Cerebellar nuclear complex (tissue), 1 donor: ENCODE measurements around the gene ARL8A.
"Not testable (repeated sequence)": the region's sequence is repeated elsewhere in the genome, so short reads cannot be mapped to it uniquely, and the experiment has no call there.

ENCODE experiments used
- DNase-seq, 2 experiments: peaks; one replicate each; lab custom pipeline; 2025; lab: John Stamatoyannopoulos, UW

ARL8A gene

DNA sequence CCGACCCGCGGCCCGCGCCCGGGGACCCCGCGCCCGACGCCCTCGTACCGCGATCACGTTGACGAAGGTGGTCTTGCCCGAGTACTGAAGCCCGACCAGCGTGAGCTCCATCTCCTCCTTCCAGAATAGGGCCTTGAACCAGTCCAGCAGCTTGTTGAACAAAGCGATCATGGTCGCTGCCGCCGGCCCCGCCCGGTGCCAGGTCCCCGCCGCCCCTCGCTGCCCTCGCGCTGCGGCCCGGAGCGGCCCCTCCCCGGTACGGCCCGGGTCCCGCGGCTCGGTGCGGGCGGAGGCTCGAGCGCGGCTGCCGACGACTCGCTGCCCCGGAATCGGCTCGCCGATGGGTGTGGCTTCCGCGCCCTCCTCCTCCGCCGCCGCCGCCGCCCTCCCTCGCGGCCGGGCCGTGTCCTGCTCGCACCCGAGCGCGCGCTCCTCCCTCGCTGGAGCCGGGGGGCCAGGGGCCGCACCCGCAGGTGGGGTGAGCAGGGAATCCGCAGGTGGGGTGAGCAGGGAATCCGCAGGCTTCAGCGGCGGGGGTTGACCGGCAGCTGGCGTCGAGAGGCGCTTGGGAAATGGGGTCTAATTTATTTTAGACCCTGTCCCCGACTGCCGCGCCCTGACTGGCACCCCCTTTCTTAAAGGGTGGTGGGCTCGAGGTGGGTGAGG lies at the start of gene ARL8A:
ARL8A (minus strand) TSS at position 336 of the 666 bp plus-strand sequence; CDS start at position 171, 165 bp downstream.
- no peak for DNase-seq

DNA sequence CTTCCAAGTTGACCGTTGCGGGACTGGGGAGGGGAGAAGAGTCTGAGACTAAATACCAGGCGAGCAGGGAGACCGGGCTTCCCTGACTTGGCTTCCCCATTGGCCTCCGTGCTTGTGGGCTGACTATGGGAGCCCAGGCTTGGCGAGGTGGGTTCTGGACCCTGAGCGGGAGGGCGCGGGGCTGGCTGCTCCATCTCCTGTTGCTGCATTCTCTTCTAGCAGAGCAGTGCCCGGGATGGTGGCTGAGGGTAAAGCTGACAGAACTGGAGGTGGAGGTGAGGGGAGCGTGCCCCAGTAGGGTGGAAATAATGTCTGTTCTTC lies 49.8 kb upstream of the ARL8A start:
- DNase-seq = no peak

DNA sequence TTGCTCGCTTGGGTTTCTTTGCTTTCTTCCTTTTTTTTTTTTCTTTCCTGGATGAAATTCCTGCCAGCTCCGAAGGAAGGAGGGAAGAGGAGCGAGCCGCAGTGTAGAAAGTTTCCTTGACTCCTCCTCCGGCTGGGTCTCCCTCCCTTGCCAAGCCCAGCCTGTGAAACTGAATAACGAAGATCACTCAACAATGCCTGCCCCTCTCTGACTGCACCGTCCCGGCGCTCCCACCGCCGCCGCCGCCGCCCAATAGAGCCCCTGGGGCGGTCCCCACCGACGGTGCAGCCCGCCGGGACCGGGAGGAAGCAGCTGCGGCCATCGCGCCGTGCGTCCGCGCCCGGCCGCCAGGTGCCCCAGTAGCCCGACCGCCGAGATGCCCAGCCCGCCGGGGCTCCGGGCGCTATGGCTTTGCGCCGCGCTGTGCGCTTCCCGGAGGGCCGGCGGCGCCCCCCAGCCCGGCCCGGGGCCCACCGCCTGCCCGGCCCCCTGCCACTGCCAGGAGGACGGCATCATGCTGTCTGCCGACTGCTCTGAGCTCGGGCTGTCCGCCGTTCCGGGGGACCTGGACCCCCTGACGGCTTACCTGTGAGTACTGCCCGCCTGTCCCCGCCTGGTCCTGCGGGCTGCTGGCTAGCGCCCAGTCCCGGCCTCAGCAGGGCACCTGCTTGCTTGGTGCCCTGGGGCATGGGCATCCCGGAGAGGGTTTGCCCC lies 49.2 kb upstream of the ARL8A start, which contains the start of gene LGR6:
LGR6 (plus strand) TSS at position 186 of the 714 bp plus-strand sequence; CDS start at position 377, 191 bp downstream.
- no peak for DNase-seq

DNA sequence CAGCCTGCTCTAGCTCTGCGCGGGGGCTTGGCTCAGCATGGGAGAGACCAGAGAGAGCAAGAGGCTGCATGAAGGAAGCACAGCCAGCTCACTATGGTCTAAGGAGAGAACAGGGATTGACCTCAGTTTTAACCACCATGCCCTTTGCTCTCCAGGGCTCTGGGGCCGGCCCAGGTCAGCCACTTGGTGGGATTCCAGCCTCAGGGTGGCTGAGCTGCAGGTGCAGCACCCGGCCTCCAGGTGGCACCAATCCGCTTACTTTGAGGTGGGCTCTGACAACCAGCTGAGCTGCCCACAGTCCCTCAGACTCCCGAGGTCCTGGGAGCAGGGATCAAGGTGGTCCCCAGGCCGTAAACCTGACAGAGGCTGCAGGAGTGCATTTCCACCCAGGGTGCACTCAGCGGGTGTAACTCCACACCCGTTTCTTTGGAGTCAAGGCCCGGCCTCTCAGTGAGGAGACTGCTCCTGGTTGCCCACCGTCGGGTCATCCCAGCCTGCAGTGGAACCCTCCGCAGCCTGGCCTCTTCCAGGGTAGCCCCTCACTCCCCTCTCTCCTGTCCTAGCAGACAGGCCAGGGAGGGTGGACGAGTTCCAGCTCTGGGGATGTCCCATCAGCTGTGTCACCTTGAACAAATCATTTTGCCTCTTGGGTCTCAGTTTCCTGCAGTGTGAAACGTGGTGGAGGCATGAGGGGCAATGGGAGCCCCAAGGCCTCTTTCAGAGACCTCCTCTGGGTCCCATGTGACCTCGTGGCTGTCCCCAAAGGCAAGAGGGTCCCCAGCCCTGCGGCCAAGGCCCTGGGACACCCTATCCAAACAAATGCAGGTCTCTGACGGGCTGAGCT lies 48.5 kb upstream of the ARL8A start:
- no peak for DNase-seq

DNA sequence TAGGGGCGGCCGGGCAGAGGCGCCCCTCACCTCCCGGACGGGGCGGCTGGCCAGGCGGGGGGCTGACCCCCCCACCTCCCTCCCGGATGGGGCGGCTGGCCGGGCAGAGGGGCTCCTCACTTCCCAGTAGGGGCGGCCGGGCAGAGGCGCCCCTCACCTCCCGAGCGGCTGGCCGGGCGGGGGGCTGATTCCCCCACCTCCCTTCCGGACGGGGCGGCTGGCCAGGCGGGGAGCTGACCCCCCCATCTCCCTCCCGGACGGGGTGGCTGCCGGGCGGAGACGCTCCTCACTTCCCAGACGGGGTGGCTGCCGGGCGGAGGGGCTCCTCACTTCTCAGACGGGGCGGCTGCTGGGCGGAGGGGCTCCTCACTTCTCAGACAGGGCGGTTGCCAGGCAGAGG lies 46.9 kb upstream of the ARL8A start:
- DNase-seq = not testable (repeated sequence)

DNA sequence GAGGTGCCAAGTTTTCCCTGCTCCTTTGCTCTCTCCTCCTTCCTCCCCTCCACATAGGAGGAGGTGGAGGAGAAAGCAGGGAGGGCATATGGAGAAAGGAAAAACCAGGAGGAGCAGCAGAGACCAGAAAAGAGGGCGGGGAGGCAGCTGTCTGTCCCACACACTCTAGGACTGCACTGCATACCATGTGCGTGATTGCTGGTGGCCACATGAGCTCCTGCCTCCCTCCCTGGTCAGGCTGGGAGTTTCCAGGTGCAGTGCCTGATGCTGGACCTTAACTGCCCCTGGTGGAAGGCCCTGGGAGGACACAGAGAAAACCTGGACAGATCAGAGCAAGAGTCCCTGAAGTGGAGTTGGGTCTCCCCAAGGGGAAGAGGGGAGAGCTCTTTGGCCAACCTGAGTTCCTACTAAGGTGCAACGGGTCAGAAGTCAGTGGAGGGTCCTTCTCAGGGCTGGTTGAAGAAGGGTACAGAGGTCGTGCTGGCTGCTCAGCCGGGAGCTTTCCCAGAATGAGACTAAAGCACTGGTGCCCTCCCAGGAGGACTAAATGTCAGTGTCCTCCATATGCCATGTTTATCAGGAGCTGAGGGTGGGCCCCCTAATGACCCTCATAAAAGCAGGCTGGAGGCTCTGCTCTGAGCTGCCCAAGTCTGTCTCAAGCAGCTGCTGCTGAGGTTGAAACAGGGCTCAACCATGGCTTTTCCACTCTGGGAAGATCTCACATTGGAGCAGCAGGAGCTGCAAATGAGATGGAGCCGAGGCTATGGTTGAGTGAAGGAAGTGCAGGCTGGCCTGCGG lies 45.6 kb upstream of the ARL8A start:
- no peak for DNase-seq

DNA sequence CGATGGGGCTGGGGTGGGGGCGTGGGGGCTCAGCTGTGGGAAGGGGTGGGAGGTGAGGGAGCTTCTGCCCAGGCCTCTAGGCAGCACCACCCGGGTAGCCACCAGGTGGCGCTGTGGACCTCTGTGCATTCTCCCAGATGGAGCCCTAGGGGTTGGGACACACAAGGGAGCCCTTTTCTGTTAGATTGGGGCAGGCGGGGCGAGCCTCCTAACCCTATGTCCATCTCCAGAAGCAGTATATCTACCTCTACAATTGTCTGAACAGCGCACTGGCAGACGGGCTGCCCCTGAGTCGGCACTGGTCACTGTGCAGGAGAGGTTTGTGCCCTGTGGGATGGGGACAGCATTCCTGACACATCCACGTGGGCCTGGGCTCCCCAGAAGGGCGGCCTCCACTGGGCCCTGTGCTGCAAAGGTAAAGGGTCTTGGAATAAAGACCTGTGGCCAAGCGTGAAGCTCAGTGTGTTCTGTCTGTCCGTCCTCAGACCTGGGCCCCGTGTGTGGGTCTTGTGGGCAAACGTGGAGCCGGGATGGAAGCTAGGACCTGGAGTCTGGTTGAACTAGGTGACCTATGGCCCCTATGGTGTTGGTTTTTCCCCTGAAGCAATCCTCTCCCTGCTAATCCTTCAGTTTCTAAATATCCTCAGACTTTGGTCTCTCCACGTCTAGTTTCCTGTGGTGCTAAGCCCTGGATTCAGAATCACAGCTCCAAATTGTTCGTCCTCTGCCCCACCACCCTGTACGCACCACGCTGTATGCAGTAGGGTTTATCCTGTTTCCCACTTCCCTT lies 44.7 kb upstream of the ARL8A start:
- DNase-seq = no peak

DNA sequence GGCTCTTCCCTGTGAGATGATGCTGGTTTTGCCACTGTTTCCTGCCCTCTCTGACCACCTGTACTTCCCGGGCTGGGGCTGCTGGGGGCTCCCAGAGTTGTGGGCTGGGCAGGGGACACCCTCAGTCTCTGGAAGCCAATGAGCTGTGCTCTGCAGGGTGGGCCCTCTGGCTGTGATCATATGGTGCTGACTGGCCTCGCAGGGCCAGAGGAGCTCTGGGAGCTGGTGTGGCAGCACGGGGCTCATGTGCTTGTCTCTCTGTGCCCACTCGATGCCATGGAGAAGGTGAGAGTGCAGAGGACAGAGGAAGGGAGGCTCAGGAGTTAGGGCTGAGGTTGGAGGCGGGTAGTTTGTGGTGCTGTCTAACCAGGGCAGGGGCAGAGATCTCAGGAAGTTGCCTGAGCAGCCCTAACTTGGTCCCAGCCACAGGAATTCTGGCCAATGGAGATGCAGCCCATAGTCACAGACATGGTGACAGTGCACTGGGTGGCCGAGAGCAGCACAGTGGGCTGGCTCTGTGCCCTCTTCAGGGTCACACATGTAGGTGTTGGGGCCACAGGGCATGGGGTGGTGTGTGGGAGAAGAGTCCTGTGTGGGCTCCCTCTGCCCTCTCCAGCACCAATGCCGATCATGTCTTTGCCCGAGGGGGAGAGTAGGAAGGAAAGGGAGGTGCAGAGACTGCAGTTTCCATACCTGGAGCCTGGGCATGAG lies 43.3 kb upstream of the ARL8A start:
- no peak for DNase-seq

DNA sequence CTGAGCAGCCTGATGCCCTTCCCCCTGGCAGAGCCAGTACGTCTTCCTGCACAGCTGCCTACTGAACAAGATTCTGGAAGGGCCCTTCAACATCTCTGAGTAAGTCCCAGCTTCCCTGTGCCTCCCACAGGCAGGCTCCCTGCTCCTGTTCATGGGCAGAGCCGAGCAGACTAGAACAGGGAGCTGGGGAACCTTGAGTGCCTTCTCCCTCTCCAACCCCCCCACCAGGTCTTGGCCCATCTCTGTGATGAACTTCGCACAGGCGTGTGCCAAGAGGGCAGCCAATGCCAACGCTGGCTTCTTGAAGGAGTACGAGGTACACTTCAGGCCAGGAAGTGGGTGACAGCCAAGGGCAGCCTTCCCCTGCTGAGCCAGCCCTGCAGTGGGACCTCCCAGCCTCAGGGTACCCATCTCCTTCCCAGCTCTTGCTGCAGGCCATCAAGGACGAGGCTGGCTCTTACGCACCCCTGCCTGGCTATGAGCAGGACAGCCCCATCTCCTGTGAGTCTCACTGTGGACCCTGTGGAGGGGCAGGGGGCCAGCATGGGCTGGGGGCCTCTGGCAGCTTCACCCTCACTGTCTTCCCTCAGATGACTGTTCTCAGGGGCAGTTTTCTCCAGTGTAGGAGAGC lies 42.6 kb upstream of the ARL8A start:
- no peak for DNase-seq

DNA sequence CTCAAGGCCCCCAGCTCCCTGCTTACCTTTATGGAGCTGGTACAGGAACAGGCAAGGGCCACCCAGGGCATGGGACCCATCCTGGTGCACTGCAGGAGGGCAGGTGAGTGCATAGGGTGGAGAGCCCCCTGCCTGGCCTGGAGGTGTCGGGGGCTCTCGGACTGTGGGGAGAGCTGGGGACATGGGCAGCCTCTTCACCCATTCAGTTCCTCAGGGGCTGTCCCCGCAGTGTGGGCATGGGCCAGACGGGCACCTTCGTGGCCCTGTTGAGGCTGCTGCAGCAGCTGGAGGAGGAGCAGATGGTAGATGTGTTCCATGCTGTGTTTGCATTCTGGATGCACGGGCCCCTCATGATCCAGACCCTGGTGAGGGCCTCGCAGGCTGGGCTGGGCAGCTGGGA lies 41.8 kb upstream of the ARL8A start:
- no peak for DNase-seq

DNA sequence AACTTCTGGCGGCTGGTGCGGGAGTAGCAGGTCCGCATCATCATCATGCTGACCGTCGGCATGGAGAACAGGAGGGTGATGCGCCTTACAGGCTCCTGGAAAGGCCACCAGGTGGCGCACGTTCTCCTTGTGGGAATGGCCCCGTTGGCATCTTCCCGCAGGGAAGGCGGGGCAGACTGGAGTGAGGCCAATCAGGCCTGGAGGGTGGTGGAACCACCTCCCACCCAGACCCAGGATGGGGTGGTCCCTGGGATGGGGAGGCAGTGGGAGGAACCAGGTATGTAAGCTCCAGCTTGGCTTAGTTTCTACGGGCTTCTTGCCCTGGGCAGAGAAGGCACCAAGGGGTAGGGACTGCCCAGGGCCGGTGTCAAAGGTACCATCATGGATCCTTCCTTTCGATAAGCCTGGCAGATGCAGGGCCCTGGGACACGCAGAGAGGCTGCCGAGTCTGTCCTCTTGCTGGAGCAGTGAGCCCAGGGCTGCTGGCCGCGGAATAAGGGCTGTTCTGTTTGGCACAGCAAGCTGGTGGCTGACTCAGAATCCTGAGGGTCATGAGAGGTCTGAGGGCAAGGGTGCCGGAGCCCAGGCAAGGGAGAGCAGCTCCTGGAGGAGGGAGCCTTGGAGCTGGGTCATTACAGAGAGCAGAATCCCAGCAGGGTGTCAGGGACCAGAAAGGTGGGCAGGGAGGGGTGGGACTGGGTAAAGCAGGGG lies 40.4 kb upstream of the ARL8A start:
- DNase-seq = peak in 1 of 2 experiments; percentile 66

DNA sequence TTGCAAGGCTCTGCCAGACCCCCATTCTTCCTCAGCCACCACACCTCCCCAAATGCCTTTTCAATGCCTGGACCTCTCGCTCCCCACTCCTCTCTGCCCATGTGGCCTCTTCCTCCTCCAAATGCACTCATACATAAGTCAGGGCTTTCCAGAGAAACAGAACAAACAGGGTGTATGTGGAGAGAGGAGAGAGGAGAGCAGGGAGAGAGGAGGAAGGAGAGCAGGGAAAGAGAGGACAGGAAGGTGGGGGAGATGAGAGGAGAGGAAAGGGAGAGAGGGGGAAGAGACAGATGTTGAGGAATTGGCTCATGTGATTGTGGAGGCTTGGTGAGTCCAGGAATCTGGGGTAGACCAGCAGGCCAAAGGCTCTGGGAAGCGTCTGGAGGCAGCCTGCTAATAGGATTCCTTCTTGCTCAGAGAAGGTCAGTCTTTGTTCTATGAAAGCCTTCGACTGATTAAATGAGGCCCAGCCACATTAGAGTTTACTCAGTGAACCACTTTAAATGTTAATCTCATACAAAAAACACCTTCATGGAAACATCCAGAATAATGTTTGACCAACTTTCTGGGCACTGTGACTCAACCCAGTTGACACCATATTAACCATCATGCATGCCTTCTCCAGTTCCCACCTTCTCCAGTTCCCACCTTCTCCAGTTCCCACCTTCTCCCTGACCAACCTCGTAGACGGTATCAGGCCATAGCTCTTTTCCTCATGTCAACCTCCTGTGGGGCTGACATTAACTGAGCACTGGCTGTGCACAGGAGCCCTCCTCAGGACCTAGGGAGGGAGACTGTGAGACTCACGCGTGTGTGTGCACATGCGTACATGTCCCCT lies 37.7 kb upstream of the ARL8A start:
- no peak for DNase-seq

DNA sequence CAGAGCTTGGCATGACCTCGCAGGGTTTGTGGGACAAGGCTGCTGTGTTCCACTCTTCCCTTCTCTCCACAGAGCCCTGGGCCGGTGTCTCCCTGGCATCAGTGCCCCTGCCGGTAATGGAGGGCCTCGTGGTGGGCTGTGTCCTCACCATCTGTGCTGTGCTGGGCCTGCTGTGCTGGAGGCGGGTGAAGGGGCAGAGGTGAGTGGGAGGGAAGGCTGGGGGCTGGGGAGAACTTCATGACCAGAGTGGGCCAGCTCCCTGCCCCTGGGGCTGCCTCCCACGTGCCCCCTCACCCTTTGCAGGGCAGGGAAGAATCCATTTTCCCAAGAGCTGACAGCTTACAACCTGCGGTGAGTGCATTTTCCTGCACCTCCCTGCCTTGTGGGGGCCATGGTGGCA lies 37.0 kb upstream of the ARL8A start:
- DNase-seq = no peak

DNA sequence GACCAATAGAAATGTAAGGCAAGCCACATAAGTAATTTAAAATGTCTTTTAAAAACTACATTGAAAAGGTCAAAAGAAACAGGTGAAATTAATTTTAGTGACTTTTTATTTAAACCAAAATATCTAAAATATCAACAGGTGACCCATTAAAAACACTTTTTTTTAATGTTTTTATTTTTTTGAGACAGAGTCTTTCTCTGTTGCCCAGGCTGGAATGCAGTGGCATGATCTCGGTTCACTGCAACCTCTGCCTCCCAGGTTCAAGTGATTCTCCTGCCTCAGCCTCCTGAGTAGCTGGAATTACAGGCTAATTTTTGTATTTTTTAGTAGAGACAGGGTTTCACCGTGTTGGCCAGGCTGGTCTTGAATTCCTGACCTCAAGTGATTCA lies 36.2 kb upstream of the ARL8A start:
- not testable (repeated sequence) for DNase-seq

DNA sequence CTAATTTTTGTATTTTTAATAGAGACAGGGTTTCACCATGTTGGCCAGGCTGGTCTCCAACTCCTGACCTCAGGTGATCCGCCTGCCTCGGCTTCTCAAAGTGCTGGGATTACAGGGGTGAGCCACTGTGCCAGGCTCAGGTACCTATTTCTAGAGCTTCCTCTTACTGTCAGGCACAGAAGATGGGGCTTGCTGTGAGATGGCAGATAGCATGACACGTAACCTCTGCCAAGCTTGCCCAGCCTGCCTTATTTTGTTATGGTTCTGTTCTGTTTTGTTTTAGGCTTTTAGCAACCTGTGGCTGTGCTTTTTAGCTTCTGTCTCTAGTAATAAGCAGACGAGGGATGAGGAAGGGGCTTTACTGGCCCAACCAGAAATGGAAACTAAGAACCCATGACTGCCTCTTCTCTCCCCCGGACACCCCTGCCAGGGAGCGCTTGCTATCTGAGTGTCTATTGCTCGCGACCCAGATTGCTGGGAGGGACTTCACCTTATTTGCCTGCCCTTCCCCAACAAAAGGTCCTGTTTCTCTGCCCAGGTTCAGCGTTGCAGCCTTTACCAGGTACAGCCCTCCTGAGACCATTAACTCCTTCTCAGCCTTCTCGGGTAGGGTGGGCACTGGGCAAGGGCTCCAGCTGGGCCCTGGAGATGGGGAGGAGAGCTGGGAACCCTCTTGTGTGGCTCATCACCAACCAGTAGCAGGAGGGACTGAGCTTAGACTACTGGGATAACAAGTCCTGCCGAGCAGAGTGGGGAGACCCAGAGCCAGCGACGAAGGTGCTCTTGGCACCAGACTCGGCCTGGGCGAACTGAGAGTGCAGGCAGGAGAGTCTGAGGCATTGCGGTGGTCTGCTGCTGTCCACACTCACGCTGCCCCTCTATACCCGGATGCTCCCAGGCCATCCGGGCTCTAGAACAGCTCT lies 35.6 kb upstream of the ARL8A start:
- DNase-seq = no peak

DNA sequence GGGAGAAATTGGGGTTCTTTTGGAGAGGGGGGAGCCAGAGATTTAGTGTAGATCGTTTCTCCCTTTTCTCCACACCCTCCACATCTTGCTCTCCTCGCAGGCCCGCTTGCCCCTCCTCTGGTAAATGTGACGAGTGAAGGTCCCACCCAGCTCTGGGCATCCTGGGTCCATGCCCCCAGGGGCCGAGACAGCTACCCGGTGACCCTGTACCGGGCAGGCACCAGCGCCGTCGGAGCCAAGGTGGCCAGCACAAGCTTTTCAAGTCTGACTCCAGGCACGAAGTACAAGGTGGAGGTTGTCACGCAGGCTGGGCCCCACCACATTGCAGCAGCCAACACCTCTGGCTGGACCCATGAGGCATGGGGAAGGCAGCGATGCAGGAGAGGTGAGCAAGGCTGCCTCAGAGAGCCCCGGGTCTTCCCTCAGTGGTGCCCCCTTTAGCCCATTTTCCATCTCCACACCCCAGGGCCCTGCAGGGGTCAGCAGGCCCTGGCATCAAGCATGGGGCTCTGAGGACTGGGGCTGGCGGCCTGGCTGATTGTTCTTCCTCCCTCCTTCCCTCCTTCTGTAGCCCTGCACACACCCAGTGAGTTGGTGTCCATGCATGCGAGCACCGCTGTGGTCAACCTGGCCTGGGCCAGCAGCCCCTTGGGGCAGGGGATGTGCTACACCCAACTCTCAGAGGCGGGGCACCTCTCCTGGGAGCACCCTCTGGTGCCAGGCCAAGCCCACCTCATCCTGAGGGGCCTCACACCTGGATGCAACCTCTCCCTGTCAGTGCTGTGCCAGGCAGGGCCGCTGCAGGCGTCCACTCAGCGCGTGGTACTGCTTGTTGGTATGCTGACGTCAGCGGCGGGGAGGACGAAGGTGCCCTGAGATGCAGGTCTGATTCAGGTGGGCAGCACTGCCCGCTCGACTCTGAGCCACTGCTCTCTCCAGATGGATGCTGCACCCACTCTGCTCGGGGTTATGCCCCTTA lies 32.7 kb upstream of the ARL8A start:
- no peak for DNase-seq
